HFFc6 (cell line): ENCODE data around the gene APOC3. TPM values are rescaled to one million over a fixed set of nuclear protein-coding genes. Genes with fewer than 3 reads are reported as not detected.

Experiments used
- DNase-seq: peaks from one replicate; pipeline ENCODE4 v3.0.0-alpha.2; 2018
- H3K27ac Mint-ChIP-seq: 2 replicates; pipeline ENCODE4 v1.8.0; 2020; ENCODE audit warnings: mild to moderate bottlenecking, mixed read lengths
- H3K27me3 Mint-ChIP-seq: 2 replicates; pipeline ENCODE4 v1.8.0; 2021; ENCODE audit warnings: mild to moderate bottlenecking, moderate library complexity, mixed read lengths; ENCODE audit not compliant: insufficient read depth
- H3K36me3 Mint-ChIP-seq: 2 replicates; pipeline ENCODE4 v1.8.0; 2021; ENCODE audit warnings: low read depth, mixed read lengths
- H3K4me1 Mint-ChIP-seq: 2 replicates; pipeline ENCODE4 v1.8.0; 2020; ENCODE audit warnings: low read depth, mixed read lengths
- H3K4me3 Mint-ChIP-seq: 2 replicates; pipeline ENCODE4 v1.8.0; 2020; ENCODE audit warnings: mild to moderate bottlenecking, moderate library complexity, mixed read lengths
- H3K9me3 Mint-ChIP-seq: 2 replicates; pipeline ENCODE4 v1.8.0; 2020; ENCODE audit warnings: mild to moderate bottlenecking, mixed read lengths
- total RNA-seq, 6 experiments: library from RNA; stranded (reverse); fragmentation: NEBNext Ultra II Directional; extraction: Animal tissue kit (Norgen Biotek cat#: 25700); gene quantifications; 2 replicates in 1 of 6; 3 replicates in 5 of 6; pipeline ENCODE4 v1.2.3, GENCODE V29; 2021
- TF ChIP-seq, protein P1 (sequence below): fragments of 200-600 bp; sonication (generic); IDR thresholded peaks from 2 replicates; pipeline ENCODE4 v1.5.0; 2021; ENCODE audit warnings: antibody characterized with exemption, mild to moderate bottlenecking

APOC3 gene
- total RNA-seq, 6 experiments from 2014 or later: not detected

DNA sequence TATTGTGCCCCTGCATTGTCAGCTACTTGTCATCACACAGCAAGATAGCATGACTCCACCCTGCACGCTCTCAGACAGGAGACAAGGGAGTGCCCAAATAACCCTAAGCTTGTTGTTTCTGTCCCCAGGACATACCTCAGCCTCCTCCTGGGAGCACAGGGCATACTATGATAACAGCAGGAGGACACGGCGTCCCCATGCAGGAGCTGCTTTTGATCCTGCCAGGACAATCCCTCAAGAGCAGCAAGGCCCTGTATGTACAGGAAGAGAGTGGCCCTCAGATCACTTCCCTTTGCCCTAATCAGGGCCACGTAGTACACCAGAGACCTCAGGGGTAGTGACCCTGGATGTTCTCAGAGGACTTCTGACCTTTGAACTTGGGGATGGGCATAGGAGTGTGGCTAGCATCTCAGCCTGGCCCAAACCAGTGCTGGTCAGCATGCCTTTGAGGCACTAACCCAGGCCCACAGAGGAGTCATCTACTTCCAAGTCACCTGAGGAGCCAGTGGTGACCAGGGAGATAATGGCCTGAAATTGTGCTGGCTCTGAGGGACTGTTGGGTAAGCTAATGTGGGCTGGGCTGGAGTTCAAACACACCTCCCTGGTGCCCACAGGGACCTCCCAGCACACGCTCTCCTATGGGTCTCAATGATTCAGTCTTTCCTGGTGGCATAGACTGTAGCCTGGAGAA lies 15.8 kb upstream of the APOC3 start:
- H3K27me3 Mint-ChIP-seq: peaks cover 8% of the 10 kb centered on the region
- H3K36me3 Mint-ChIP-seq: peaks cover 3% of the 10 kb centered on the region
- no peak overlapping the region for H3K27ac Mint-ChIP-seq
- H3K4me3 Mint-ChIP-seq: no peak overlapping the region
- TF ChIP-seq, protein P1, sequence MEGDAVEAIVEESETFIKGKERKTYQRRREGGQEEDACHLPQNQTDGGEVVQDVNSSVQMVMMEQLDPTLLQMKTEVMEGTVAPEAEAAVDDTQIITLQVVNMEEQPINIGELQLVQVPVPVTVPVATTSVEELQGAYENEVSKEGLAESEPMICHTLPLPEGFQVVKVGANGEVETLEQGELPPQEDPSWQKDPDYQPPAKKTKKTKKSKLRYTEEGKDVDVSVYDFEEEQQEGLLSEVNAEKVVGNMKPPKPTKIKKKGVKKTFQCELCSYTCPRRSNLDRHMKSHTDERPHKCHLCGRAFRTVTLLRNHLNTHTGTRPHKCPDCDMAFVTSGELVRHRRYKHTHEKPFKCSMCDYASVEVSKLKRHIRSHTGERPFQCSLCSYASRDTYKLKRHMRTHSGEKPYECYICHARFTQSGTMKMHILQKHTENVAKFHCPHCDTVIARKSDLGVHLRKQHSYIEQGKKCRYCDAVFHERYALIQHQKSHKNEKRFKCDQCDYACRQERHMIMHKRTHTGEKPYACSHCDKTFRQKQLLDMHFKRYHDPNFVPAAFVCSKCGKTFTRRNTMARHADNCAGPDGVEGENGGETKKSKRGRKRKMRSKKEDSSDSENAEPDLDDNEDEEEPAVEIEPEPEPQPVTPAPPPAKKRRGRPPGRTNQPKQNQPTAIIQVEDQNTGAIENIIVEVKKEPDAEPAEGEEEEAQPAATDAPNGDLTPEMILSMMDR: no peak
- no peaks in the 10 kb centered on the region for H3K9me3 Mint-ChIP-seq
- H3K4me1 Mint-ChIP-seq: peaks cover 12% of the 10 kb centered on the region
- no peak for DNase-seq

DNA sequence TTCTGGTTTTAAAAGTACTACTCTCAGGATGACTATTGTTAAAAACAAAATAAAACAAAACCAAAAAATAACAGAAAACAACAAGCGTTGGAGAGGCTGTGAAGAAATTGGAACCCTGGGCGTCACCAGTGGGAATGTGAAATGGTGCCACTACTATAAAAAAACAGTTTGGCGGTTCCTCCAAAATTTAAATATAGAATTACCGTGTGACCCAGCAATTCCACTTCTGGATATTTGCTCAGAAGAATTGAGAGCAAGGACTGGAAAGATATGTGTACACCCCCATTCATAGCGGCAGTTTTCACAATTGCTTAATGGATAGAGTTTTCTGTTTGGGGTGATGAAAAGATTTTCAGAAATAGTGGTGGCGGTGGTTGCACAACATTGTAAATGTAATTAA lies 15.2 kb upstream of the APOC3 start:
- TF ChIP-seq, protein P1: no peak
- Mint-ChIP-seq H3K9me3 (no peaks in the 10 kb centered on the region), H3K4me3 (no peak overlapping the region), H3K27ac (no peak overlapping the region), H3K36me3 (no peaks in the 10 kb centered on the region), H3K27me3 (peaks cover 8% of the 10 kb centered on the region), H3K4me1 (peaks cover 6% of the 10 kb centered on the region; the same call in 1 of the 2 replicates)
- DNase-seq: no peak

DNA sequence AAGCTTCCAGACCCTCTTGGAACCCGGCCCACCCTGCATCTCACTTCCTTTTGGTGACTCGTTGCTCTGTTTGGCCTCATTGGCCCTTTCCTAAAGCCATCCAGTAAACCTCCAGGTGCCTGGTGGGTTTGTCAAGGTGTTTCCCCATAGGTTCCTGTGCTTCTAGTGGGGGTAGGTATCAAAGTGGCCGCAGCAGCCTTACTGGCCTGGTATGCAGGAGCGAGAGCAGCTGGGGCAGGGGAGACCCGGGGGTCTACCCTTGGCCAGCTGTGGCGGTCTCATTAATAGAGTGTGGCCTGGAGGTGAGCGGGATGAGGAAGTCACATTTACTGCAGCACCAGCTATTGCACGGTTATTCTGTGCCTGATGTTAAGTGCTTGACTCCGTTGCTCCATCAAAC lies 10.7 kb upstream of the APOC3 start:
- Mint-ChIP-seq H3K4me1 (no peaks in the 10 kb centered on the region; the same call in 1 of the 2 replicates), H3K4me3 (no peak overlapping the region), H3K36me3 (no peaks in the 10 kb centered on the region), H3K27me3 (peaks cover 20% of the 10 kb centered on the region), H3K9me3 (no peaks in the 10 kb centered on the region), H3K27ac (no peak overlapping the region)
- TF ChIP-seq, protein P1: no peak
- DNase-seq: no peak

DNA sequence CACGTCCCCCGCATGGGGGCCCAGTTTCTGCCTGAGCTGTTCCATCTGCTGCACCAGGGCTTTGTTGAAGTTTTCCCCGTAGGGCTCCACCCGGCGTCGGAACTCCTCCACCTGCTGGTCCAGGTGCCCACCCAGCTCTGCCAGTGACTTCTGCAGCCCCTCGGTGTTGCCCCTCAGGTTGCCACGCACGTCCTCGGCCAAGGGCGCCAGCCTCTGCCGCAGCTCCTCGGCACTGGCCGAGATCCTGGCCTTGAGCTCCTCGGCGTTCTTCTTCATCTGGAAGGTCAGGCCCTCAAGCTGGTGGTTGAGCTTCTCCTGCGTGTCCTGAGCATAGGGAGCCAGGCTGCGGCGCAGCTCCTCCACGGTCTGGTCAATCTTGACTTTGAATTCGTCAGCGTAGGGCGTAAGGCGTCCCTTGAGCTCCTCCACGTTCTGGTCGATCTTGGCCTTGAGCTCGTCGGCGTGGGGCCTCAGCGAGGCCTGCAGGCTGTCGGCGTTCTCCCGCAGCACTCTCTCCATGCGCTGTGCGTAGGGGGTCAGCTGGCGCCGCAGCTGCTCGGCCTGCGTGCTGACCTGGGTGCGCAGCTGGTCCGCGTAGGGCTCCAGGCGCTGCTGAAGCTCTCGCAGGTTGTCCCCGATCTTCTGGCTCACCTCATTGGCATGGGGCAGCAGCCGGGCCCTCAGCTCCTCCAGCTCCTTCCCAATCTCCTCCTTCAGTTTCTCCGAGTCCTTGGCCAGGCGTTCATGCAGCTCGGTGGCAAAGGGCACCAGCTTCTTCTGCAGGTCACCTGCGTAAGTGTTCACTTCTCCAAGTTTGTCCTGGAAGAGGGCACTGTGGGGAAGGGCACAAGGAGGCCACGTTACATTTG lies 8.4 kb upstream of the APOC3 start:
- H3K27ac Mint-ChIP-seq: no peak overlapping the region
- no peaks in the 10 kb centered on the region for H3K4me1 Mint-ChIP-seq
- TF ChIP-seq, protein P1: no peak
- peaks cover 19% of the 10 kb centered on the region for H3K27me3 Mint-ChIP-seq
- no peak for DNase-seq
- H3K9me3 Mint-ChIP-seq: no peaks in the 10 kb centered on the region
- H3K4me3 Mint-ChIP-seq: no peak overlapping the region
- no peaks in the 10 kb centered on the region for H3K36me3 Mint-ChIP-seq

DNA sequence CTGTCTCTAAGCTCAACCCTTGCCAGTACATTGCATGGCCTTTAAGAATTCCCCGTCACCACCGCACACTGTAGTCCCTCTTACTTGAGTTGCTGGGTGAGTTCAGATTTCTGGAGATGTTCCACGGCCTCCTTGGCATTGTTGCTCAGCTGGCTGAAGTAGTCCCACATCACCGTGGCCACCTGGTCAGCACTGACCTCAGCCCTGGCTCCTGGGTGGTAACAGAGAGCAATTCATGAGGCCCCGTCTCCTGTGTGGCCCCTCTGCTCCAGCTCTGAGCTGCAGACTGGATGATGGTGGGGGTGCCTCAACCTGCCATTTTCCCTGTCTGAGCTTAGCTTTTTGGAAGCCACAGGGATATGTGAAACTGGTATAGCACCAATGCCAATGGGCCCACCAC lies 7.1 kb upstream of the APOC3 start:
- Mint-ChIP-seq H3K27me3 (peaks cover 16% of the 10 kb centered on the region), H3K27ac (no peak overlapping the region), H3K4me1 (no peaks in the 10 kb centered on the region), H3K36me3 (no peaks in the 10 kb centered on the region), H3K4me3 (no peak overlapping the region), H3K9me3 (no peaks in the 10 kb centered on the region)
- no peak for DNase-seq
- TF ChIP-seq, protein P1: no peak
